Small intestine (tissue), 7 donors: ENCODE data around the gene COL25A1. TPM values are rescaled to one million over a fixed set of nuclear protein-coding genes. Genes with fewer than 3 reads are reported as not detected.
A peak's percentile ranks its signal among the peaks of the same experiment; 100 is the strongest.

Experiments used
- DNase-seq, 2 donors: peaks; one replicate each; pipeline versions ENCODE4 v3.0.0 to v3.0.0-alpha.2; 2013
- FAIRE-seq: peaks from 2 replicates; lab custom pipeline; 2012; peaks lifted over from hg19 to GRCh38; lab: Jason Lieb, UNC
- H3K27ac ChIP-seq, 3 donors: one replicate each; pipeline ENCODE4 v1.5.1; 2013; ENCODE audit warnings: low read length in 2 of 3, mild to moderate bottlenecking in 2 of 3, control low read depth in 1 of 3, inconsistent platforms in 1 of 3, low read depth in 1 of 3, moderate library complexity in 1 of 3
- H3K27me3 ChIP-seq, 3 donors: one replicate each; pipeline ENCODE4 v1.6.1; 2013; ENCODE audit warnings: low read length in 3 of 3, inconsistent platforms in 1 of 3; ENCODE audit not compliant: control insufficient read depth in 3 of 3, insufficient read depth in 3 of 3
- H3K36me3 ChIP-seq, 3 donors: one replicate each; pipeline ENCODE4 v1.6.1; 2013; ENCODE audit warnings: low read length in 3 of 3, inconsistent platforms in 1 of 3, low read depth in 1 of 3, mild to moderate bottlenecking in 1 of 3, moderate library complexity in 1 of 3; ENCODE audit not compliant: control insufficient read depth in 3 of 3, insufficient read depth in 2 of 3
- H3K4me1 ChIP-seq, 3 donors: one replicate each; pipeline ENCODE4 v1.6.1; 2013; ENCODE audit warnings: low read length in 2 of 3, inconsistent platforms in 1 of 3, low read depth in 1 of 3, mild to moderate bottlenecking in 1 of 3, moderate library complexity in 1 of 3; ENCODE audit not compliant: control insufficient read depth in 3 of 3, insufficient read depth in 2 of 3
- H3K4me3 ChIP-seq, 3 donors: one replicate each; pipeline ENCODE4 v1.5.1; 2013; ENCODE audit warnings: low read length in 3 of 3, control low read depth in 1 of 3, inconsistent platforms in 1 of 3, low read depth in 1 of 3, mild to moderate bottlenecking in 1 of 3, moderate library complexity in 1 of 3
- H3K9me3 ChIP-seq, 2 donors: one replicate each; pipeline ENCODE4 v1.6.1; 2013; ENCODE audit warnings: low read depth in 1 of 2, low read length in 1 of 2; ENCODE audit not compliant: control insufficient read depth in 2 of 2, insufficient read depth in 1 of 2
- WGBS, 3 donors: extraction: QIAGEN DNeasy Blood & Tissue Kit; methylation state at CpG; one replicate each; pipeline ENCODE4 v1.1.7; 2013; 5-methylcytosine and 5-hydroxymethylcytosine counted together
- polyA plus RNA-seq, 4 donors: library from polyadenylated mRNA; stranded (reverse) in 3 of 4; unstranded in 1 of 4; fragments of 200-250 nt in 3 of 4; fragments of 120-200 nt in 1 of 4; gene quantifications; one replicate each; pipeline versions ENCODE4 v1.2.1 to v1.2.3, GENCODE V29; 2013
- donor health status: healthy with polysubstance abuse.
- donor health status: control.
- donor health status: control.
- donor health status: Bipolar disorder and iron deficiency.
- donor health status: healthy.

Gene COL25A1
- polyA plus RNA-seq, 4 donors: 0.24 to 6.2 (median 2.5) TPM

DNA sequence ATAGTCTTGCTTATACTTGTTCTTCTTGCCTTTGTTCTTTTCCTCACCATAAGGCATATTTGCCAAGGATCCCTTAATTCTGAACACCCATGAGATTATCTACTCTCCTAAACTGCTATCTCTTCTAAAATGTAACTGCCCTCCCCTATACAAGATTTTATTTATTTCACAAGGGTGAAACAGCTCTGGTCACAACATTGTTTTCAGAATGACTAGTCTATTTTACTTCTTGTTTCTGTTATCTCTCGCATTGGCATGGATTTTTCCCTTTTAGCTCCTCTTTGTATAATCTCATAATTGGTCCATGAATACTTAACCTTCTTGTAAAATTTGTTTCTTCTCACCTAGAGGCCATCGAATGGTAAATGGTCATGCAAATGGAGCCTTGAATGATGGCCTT, 17.2 kb upstream of the COL25A1 start:
- FAIRE-seq: no peak

DNA sequence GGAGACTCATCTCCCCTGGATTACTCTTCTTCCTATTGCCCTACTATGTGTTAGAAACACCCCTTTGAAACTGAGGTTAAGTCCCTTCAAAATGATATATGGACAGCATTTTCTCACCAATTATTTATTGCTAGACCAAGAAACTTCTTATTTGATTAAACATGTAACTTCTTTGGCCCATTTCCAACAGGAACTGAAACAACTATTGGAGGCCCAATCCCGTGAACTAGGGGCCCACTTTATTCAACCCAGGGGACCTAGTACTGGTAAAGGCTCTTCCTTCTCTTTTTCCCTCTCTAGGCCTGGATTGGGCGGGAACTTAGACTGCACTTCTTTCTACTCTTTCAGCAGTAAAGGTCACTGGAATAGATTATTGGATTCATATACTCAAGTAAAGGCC, 16.7 kb upstream of the COL25A1 start:
- no peak for DNase-seq
- H3K9me3 ChIP-seq: peaks cover 0 to 25% of the 10 kb centered on the region in 2 donors
- no peak overlapping the region for H3K27ac ChIP-seq
- no peak overlapping the region for H3K4me3 ChIP-seq
- no peaks in the 10 kb centered on the region for H3K27me3 ChIP-seq
- 54 to 67% (median 56%) methylated on average over 2 of the region's 2 CpGs for WGBS, 3 donors
- no peaks in the 10 kb centered on the region for H3K36me3 ChIP-seq
- H3K4me1 ChIP-seq: no peaks in the 10 kb centered on the region
- no peak for FAIRE-seq

More for the DNA sequence above, 17.2 kb upstream of the COL25A1 start:
- no peak for DNase-seq
- no peak overlapping the region for H3K4me3 ChIP-seq
- no peaks in the 10 kb centered on the region for H3K36me3 ChIP-seq
- H3K4me1 ChIP-seq: no peaks in the 10 kb centered on the region
- H3K27me3 ChIP-seq: no peaks in the 10 kb centered on the region
- WGBS, 3 donors: 75 to 86% (median 85%) methylated on average over 2 of the region's 2 CpGs
- H3K9me3 ChIP-seq: peaks cover 0 to 24% of the 10 kb centered on the region in 2 donors
- no peak overlapping the region for H3K27ac ChIP-seq

DNA sequence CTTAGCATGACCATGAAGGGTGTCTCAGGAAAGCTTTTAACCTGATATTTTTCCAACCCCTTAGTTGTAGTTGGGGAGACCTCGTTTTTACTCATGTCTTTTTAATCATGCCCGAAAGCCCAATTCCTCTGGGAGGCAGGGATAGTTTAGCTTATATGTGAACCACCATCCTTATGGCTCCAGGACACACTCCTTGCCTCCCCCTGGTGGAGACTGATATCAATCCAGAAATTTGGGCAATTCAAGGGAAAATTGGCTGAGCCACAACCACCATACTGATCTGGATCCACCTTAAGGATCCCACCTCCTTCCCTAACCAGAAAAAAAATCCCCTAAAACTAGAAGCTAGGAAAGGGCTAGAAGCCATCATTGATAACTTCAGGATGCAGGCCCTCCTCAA, 13.4 kb upstream of the COL25A1 start:
- DNase-seq: no peak
- Histone ChIP-seq H3K36me3 (no peaks in the 10 kb centered on the region), H3K27me3 (no peaks in the 10 kb centered on the region), H3K4me1 (no peaks in the 10 kb centered on the region), H3K27ac (no peak overlapping the region), H3K9me3 (peaks cover 0 to 33% of the 10 kb centered on the region in 2 donors), H3K4me3 (no peak overlapping the region)
- FAIRE-seq: no peak
- 75 to 92% (median 80%) methylated on average over 2 of the region's 2 CpGs for WGBS, 3 donors

DNA sequence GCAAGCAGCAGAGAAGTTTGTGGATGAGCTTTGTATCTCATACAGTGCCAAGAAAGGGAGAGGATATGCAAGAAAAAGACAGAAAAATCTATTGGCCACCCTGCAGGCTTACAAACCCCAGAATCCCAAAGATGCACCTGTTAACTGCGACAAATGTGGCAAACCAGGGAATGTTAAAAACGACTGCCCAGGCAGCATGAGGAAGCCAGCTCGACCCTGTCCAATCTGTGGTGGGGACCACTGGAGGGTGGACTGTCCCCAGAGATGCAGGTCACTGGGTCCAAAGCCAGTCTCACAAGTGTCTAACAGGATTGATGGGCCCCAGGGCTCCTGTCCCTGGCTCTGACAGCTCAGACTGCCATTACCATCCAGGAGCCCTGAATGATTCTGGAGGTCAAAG, 12.9 kb upstream of the COL25A1 start:
- DNase-seq (no peak), FAIRE-seq (no peak)
- no peaks in the 10 kb centered on the region for H3K36me3 ChIP-seq
- no peaks in the 10 kb centered on the region for H3K27me3 ChIP-seq
- no peaks in the 10 kb centered on the region for H3K4me1 ChIP-seq
- H3K9me3 ChIP-seq: peaks cover 0 to 33% of the 10 kb centered on the region in 2 donors
- H3K27ac ChIP-seq: no peak overlapping the region
- no peak overlapping the region for H3K4me3 ChIP-seq
- 53 to 87% (median 70%) methylated on average over 3 of the region's 3 CpGs for WGBS, 3 donors

DNA sequence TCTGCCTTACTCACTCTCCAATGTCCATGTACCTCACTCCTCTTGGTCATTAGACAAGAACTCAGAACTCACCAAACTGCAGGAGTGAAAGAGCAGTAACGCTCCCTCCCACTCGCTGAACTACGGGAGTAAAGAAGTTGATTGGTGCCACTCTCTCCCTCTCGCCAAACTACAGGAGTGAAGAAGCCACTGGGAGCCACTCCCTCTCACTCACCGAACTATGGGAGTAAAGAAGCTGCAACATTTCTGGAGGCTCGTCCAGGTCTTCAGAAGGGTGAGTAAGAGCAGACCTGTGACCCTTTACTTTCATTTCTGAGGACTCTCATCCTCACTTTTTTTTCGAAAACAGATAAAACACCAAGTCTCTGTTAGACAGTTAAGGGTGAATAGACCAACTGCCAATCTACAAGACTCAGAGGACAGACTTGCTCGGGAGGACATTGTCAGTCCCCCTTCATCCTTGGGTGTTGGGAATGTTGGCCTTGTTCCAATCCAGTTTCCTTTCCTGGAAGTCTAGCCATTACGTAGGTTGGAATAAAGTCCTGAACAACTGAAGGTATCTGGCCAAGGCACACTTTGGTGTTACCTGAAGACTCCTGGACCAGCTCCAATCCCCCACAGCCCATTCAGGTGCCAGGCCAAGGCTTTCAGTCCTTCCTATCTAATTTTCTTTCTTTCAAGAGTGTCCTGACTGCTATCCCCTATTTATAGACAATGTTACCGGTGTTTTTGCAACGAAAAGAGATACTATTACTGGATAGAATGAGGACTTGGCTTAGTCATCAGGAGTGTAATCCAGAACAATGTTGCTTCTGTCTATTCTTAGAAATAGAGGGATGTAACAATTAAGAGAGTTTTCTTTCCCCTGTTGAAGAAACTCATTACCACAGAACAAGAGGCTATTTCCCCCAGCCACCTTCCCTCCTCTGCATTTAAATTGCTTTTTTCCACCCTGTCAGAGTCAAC, 11.0 kb upstream of the COL25A1 start:
- FAIRE-seq (no peak), DNase-seq (no peak)
- Histone ChIP-seq H3K27me3 (no peaks in the 10 kb centered on the region), H3K36me3 (no peaks in the 10 kb centered on the region), H3K4me1 (no peaks in the 10 kb centered on the region), H3K9me3 (peaks cover 0 to 33% of the 10 kb centered on the region in 2 donors), H3K4me3 (no peak overlapping the region), H3K27ac (no peak overlapping the region)
- 85 to 90% (median 90%) methylated on average over 11 of the region's 11 CpGs for WGBS, 3 donors

DNA sequence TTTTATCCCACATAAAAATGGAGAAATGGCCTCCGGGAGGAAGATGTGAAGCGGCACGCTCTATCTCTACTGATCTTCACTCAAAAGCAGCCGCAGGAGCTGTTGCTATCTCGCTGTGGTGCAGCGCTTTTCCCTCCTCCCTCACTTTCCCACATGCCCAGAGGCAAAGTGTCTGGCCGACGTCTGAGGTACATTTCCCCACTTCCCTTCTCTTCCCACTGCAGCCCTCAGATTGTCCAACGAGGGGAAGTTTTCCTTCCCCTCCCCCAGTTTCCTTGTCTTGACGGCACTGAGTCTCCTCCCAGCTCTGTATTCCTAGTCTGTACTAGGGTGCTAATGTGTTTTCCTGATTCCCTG, 660 bp upstream of the COL25A1 start:
- peaks cover 0 to 38% (median 25%) of the 10 kb centered on the region in 3 donors for H3K27me3 ChIP-seq
- FAIRE-seq (no peak), DNase-seq (peak; percentile 4 to 36)

DNA sequence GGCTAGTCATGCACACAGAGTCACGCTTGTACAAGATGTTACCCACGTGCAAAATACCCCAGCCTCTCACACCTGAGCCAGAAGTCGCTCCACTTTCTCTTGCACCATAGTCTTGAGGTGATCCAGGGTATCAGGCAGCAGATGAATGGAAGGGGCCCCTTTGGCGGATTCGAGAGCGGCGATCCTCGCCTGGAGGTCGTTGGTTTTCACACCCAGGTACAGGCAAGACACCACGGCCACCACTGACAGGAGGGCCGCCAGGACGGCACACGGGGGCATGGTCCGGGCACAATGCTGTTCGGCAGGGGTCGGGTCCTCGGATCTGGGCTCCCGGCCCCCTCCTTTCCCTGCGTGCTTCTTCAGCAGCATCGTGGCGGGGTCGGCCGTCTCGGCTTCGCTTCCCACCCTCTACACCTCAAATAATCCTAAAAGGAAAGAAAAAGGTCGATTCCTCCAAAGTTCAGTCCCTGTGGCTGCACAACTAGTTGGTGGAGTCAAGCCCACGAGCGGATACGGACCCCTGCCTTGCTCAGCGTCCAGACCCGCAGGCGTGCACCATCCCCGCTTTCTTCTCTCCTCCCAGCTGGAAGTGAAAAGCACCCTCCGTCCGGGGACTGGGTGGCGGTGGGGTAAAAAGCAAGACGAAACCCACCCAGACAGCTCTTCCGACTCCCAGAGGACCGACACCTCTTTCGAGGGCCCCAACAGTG, 652 bp downstream of the COL25A1 start:
- Histone ChIP-seq H3K27ac (no peak overlapping the region), H3K4me3 (peak overlapping the region in 2 of 3 donors; percentile 40 to 51), H3K27me3 (peaks cover 0 to 38% (median 25%) of the 10 kb centered on the region in 3 donors), H3K9me3 (no peaks in the 10 kb centered on the region), H3K4me1 (peaks cover 0 to 6% (median 0%) of the 10 kb centered on the region in 3 donors), H3K36me3 (no peaks in the 10 kb centered on the region)
- WGBS, 3 donors: 8 to 12% (median 10%) methylated on average over 40 of the region's 40 CpGs
- DNase-seq: peak in 1 of 2 donors; percentile 4
- FAIRE-seq: no peak

More for the DNA sequence above, 660 bp upstream of the COL25A1 start:
- H3K4me1 ChIP-seq: peaks cover 0 to 6% (median 0%) of the 10 kb centered on the region in 3 donors
- no peaks in the 10 kb centered on the region for H3K36me3 ChIP-seq
- peak overlapping the region; percentile 23 to 51 (median 40) for H3K4me3 ChIP-seq
- WGBS, 3 donors: 1 to 6% (median 1%) methylated on average over 10 of the region's 10 CpGs
- no peaks in the 10 kb centered on the region for H3K9me3 ChIP-seq
- no peak overlapping the region for H3K27ac ChIP-seq

DNA sequence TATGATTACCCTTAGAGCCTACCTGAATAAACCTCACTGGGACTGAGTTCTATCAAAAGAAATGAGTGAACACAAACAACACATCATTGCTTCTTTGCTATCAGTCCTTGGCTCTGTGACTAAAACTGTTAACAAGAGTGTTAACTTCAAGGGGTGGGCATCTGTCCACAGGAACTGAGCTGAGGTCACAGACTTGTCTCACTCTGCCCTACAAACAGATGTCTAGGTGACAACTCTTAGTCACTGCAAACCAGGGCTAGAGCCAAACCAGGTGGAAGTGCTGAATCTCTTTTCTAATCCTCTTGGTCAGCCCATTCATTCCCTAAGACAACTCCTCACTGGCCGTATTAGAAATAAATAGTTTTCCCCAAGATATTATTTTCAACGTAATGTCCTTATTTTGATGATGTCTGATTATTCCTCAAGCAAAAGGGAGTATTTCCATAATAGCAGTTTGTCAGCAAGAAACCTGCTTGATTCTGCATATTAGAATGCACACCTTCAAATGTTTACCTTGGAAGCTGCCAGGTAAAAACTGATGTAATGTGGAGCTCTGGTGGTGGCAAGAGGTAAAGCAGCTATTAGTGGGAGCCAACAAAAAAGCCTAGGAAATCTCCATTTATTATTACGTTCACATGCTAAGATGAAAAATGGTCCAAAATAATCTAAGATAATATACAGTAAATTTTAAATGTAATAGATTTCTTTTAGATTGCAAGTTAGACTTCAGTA, 4.0 kb downstream of the COL25A1 start:
- 46 to 52% (median 49%) methylated on average over 3 of the region's 3 CpGs for WGBS, 3 donors
- FAIRE-seq: no peak
- Histone ChIP-seq H3K9me3 (no peaks in the 10 kb centered on the region), H3K4me3 (no peak overlapping the region), H3K4me1 (peaks cover 0 to 6% (median 0%) of the 10 kb centered on the region in 3 donors), H3K27ac (no peak overlapping the region), H3K27me3 (peaks cover 0 to 32% (median 23%) of the 10 kb centered on the region in 3 donors), H3K36me3 (no peaks in the 10 kb centered on the region)
- DNase-seq: peak; percentile 26 to 27
